Breast epithelium (tissue), 4 donors: ENCODE data around the gene COL6A1. TPM values are rescaled to one million over a fixed set of nuclear protein-coding genes. Genes with fewer than 3 reads are reported as not detected.

ENCODE experiments used
- DNase-seq, 2 donors: peaks; one replicate each; pipeline ENCODE4 v3.0.0-alpha.2; 2019; ENCODE audit warnings: low spot score in 2 of 2
- H3K27ac ChIP-seq, 2 donors: fragments of 200-600 bp; sonication (generic) in 1 of 2; one replicate each; pipeline ENCODE4 v1.5.1; 2016 to 2019; ENCODE audit warnings: mild to moderate bottlenecking in 1 of 2
- H3K27me3 ChIP-seq, 2 donors: fragments of 200-600 bp; sonication (generic) in 1 of 2; one replicate each; pipeline versions ENCODE4 v1.5.1 to v1.6.0; 2017 to 2019; ENCODE audit warnings: control low read depth in 1 of 2, mild to moderate bottlenecking in 1 of 2
- H3K36me3 ChIP-seq: fragments of 200-600 bp; one replicate; pipeline ENCODE4 v1.5.1; 2019
- H3K4me1 ChIP-seq, 2 donors: fragments of 200-600 bp; sonication (generic); one replicate each; pipeline ENCODE4 v1.5.1; 2016 to 2019; ENCODE audit warnings: control low read depth in 1 of 2
- H3K4me3 ChIP-seq, 3 donors: fragments of 200-600 bp; sonication (generic); 1 replicate in 2 of 3; 2 replicates in 1 of 3; pipeline ENCODE4 v1.5.1; 2016 to 2019; ENCODE audit warnings: mild to moderate bottlenecking in 3 of 3, moderate library complexity in 2 of 3
- H3K9me3 ChIP-seq, 2 donors: fragments of 200-600 bp; sonication (generic) in 1 of 2; one replicate each; pipeline ENCODE4 v1.5.1; 2016 to 2019; ENCODE audit warnings: control low read depth in 1 of 2
- POLR2A ChIP-seq: fragments of 450-650 bp; IDR thresholded peaks from one replicate; pipeline ENCODE4 v1.6.1; 2016; ENCODE audit warnings: antibody characterized with exemption, mild to moderate bottlenecking, moderate library complexity
- POLR2AphosphoS5 ChIP-seq, 3 donors: sonication (generic); formaldehyde crosslinking; IDR thresholded peaks; one replicate each; pipeline ENCODE4 v1.6.1; 2017; ENCODE audit warnings: antibody characterized with exemption in 3 of 3
- intact Hi-C: fragments of 100-400 bp; cut with DNase I; formaldehyde crosslinking; loops from one replicate; pipeline ENCODE4 v1.15.1; 2023; ENCODE audit warnings: low total_unique reads
- total RNA-seq, 3 donors: library from RNA; depleted of rRNA; stranded (reverse); fragments of >200 nt; gene quantifications; one replicate each; pipeline ENCODE4 v1.1.0, GENCODE V29; 2016
- TF ChIP-seq, protein P1 (sequence below), 3 donors: fragments of 450-650 bp; IDR thresholded peaks; one replicate each; pipeline ENCODE4 v1.5.1; 2016 to 2017; ENCODE audit warnings: antibody characterized with exemption in 3 of 3, mild to moderate bottlenecking in 3 of 3, moderate library complexity in 3 of 3

COL6A1 gene
- total RNA-seq, 3 donors from 2014 or later = 137 to 527 (median 201) TPM

DNA sequence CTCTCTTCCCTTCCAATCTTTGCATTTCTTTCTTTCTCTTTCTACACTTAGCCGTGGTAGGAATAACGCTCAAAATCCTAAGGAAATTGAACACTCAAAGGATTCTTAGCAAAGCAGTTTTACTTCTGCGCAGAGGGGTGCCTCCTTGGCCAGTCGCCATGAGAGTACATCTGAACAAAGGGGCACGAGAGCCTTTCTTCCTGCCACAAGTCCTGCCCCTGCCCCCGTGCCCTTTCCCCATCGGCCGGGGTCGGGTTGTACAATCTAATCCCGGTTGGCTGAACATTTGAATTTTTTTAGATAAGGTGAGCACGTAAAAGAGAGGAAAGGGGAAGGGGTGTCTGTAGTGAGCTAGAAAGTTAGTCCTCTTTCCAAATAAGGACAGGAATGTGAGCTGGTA lies 28.6 kb upstream of the COL6A1 start:
- Histone ChIP-seq H3K4me3 (no peak overlapping the region), H3K36me3 (no peaks in the 10 kb centered on the region), H3K27me3 (peaks cover 0 to 5% of the 10 kb centered on the region in 2 donors), H3K9me3 (no peaks in the 10 kb centered on the region), H3K4me1 (peaks cover 3 to 12% of the 10 kb centered on the region in 2 donors), H3K27ac (peak overlapping the region; percentile 73 to 86)
- TF ChIP-seq POLR2AphosphoS5 (IDR thresholded peaks at IDR 0.05) = no peak
- no peak for TF ChIP-seq POLR2A
- TF ChIP-seq, protein P1, sequence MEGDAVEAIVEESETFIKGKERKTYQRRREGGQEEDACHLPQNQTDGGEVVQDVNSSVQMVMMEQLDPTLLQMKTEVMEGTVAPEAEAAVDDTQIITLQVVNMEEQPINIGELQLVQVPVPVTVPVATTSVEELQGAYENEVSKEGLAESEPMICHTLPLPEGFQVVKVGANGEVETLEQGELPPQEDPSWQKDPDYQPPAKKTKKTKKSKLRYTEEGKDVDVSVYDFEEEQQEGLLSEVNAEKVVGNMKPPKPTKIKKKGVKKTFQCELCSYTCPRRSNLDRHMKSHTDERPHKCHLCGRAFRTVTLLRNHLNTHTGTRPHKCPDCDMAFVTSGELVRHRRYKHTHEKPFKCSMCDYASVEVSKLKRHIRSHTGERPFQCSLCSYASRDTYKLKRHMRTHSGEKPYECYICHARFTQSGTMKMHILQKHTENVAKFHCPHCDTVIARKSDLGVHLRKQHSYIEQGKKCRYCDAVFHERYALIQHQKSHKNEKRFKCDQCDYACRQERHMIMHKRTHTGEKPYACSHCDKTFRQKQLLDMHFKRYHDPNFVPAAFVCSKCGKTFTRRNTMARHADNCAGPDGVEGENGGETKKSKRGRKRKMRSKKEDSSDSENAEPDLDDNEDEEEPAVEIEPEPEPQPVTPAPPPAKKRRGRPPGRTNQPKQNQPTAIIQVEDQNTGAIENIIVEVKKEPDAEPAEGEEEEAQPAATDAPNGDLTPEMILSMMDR (IDR thresholded peaks at IDR 0.05) = no peak
- intact Hi-C loops = loop anchor here (10.0 kb wide), 1 partner anchor 58 kb away; no protein-coding TSS in a partner anchor
- DNase-seq = no peak

DNA sequence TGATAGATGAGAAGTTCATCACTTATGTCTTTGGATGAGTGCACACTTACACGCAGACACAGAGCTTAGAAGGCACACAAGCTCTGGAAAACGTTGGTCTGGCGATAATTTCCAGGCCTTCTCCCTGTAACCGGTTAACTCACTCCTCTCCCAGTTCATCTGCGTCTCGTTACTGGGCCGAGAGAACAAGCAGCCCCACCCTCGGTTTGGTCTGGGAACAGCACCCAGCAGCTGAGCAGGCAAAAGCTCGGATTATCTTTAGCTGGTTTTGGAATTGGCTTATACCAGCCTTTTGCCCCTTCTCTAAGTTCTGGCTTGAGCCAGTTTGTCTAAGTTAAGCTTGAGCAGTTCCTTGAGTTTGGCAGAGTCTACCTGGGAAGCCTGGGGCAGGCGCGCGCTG lies 27.3 kb upstream of the COL6A1 start:
- Histone ChIP-seq H3K4me3 (no peak overlapping the region), H3K36me3 (no peaks in the 10 kb centered on the region), H3K27ac (peak overlapping the region; percentile 73 to 86), H3K4me1 (peaks cover 3 to 12% of the 10 kb centered on the region in 2 donors), H3K9me3 (no peaks in the 10 kb centered on the region), H3K27me3 (peaks cover 0 to 5% of the 10 kb centered on the region in 2 donors)
- TF ChIP-seq POLR2AphosphoS5 (IDR thresholded peaks at IDR 0.05) (no peak), POLR2A (no peak)
- TF ChIP-seq, protein P1 (IDR thresholded peaks at IDR 0.05) = no peak
- DNase-seq = no peak
- intact Hi-C loops = loop anchor here (1.0 to 10.0 kb wide), 2 partner anchors 43 to 59 kb away; no protein-coding TSS in a partner anchor

DNA sequence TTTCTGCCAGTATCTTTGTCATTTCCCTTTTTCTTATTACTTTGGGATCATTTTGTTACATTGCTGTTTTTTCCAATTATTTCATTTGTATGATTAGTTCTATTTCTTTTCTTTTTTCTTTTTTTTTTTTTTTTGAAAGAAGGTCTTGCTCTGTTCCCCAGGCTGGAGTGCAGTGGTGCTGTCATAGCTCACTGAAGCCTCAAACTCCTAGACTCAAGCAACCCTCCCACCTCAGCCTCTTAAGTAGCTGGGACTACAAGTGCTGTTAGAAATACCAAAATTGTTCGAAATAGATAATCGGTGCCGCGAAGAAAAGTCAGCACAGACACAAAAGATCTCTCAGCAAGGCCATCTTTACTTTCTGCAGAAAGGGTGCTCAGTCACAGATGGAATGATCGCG lies 26.6 kb upstream of the COL6A1 start:
- H3K4me3 ChIP-seq = no peak overlapping the region
- peak overlapping the region in 1 of 2 donors; percentile 30 for H3K27ac ChIP-seq
- no peak for DNase-seq
- peaks cover 3 to 12% of the 10 kb centered on the region in 2 donors for H3K4me1 ChIP-seq
- TF ChIP-seq, protein P1 (IDR thresholded peaks at IDR 0.05) = no peak
- TF ChIP-seq POLR2AphosphoS5 (IDR thresholded peaks at IDR 0.05) = no peak
- TF ChIP-seq POLR2A = no peak
- no peaks in the 10 kb centered on the region for H3K9me3 ChIP-seq
- peaks cover 0 to 5% of the 10 kb centered on the region in 2 donors for H3K27me3 ChIP-seq
- intact Hi-C loops = loop anchor here (1.0 to 10.0 kb wide), 2 partner anchors 42 to 60 kb away; no protein-coding TSS in a partner anchor
- no peaks in the 10 kb centered on the region for H3K36me3 ChIP-seq

DNA sequence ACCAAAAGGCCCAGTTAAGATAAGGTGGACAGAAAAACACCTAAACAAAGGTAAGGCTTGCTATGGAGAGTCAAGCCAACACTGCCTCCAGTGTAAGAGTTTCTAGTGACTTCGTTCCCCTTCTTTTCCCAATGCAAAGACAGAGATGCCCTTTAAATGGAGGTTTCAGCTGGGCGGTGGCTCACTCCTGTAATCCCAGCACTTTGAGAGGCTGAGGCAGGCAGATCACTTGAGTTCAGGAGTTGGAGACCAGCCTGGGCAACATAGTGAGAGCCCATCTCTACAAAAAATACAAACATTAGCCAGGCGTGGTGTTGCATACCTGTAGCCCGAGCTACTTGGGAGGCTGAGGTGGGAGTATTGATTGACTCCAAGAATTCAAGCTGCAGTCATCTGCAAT lies 24.0 kb upstream of the COL6A1 start:
- H3K27me3 ChIP-seq = no peaks in the 10 kb centered on the region
- peaks cover 0 to 3% of the 10 kb centered on the region in 2 donors for H3K4me1 ChIP-seq
- H3K27ac ChIP-seq = peak overlapping the region in 1 of 2 donors; percentile 84
- TF ChIP-seq POLR2AphosphoS5 (IDR thresholded peaks at IDR 0.05) (no peak), POLR2A (no peak)
- TF ChIP-seq, protein P1 (IDR thresholded peaks at IDR 0.05) = no peak
- DNase-seq = no peak
- no peaks in the 10 kb centered on the region for H3K36me3 ChIP-seq
- no peak overlapping the region for H3K4me3 ChIP-seq
- peaks cover 0 to 3% of the 10 kb centered on the region in 2 donors for H3K9me3 ChIP-seq
- intact Hi-C loops = loop anchor here (10.0 kb wide), 1 partner anchor 63 kb away; no protein-coding TSS in a partner anchor

DNA sequence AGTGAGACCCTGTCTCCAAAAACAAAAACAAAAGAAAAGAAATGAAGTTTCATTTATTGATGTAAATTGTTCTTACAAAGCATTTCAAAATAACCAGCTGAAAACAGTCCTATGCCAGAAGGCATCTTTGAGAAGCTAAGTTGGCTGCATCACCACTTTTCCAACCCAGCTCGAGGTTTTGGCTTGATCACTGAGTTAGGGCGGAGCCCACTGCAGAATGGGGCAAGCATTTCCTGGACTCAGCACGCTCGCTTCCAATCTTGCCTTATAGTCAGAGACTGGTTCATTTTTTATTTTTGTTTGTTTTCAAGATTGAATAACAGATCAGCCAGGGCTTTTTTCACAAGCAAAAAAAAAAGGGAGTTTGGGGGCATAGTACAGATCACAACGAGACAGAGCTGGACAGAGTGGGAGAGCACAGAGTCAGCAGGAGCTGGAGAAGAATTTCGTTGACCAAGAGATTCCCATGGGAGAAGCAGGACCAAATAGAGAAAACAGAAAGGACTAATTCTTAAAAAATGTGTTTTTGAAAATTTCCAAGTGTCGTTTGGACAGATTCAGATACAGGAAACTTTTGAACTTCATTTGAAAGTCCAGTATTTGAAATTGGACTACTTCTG lies 23.5 kb upstream of the COL6A1 start:
- Histone ChIP-seq H3K36me3 (no peaks in the 10 kb centered on the region), H3K9me3 (peaks cover 0 to 3% of the 10 kb centered on the region in 2 donors), H3K27me3 (no peaks in the 10 kb centered on the region), H3K4me1 (peaks cover 0 to 3% of the 10 kb centered on the region in 2 donors), H3K4me3 (peak overlapping the region in 1 of 3 donors; percentile 9), H3K27ac (peak overlapping the region in 1 of 2 donors; percentile 84)
- TF ChIP-seq, protein P1 (IDR thresholded peaks at IDR 0.05) = no peak
- TF ChIP-seq POLR2AphosphoS5 (IDR thresholded peaks at IDR 0.05) = peak in 2 of 3 donors; percentile 24 to 56
- no peak for TF ChIP-seq POLR2A
- DNase-seq = peak in 1 of 2 donors; percentile 34
- intact Hi-C loops = loop anchor here (10.0 kb wide), 1 partner anchor 63 kb away; no protein-coding TSS in a partner anchor
